DMS153 treated with DMSO at 0.1 percent for 48 hours (cell line): ENCODE results near the gene SLC46A3.
"Not testable (repeated sequence)": the region's sequence is repeated elsewhere in the genome, so short reads cannot be mapped to it uniquely, and the experiment has no call there.

ENCODE experiments used
- DNase-seq: peaks from one replicate; lab custom pipeline; 2025; ENCODE audit not compliant: unreplicated experiment; lab: John Stamatoyannopoulos, UW

The SLC46A3 gene

GRCh38 chr13:28683169-28683568, 35.6 kb downstream of the SLC46A3 start:
- DNase-seq: not testable (repeated sequence)

GRCh38 chr13:28680541-28680940, 38.2 kb downstream of the SLC46A3 start:
- DNase-seq: no peak

DNA sequence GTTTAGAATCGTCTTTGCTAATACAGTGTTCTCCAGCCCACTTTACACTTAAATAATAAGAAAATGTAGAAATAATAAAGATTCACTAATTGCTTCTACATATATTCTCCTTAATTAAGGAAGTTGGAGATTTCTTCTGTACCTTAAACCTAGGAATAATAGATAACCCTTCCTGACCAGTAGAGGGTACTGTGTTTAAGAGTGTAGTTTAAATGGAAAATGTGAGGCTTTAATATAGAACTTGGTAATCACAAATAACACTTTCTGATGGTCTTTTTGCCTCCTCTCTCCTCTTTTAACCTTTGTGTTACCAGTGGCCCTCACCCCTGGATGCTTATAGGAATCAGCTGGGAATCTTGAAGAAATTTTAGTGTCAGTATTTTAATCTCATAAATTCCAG, 39.1 kb downstream of the SLC46A3 start:
- no peak for DNase-seq

DNA sequence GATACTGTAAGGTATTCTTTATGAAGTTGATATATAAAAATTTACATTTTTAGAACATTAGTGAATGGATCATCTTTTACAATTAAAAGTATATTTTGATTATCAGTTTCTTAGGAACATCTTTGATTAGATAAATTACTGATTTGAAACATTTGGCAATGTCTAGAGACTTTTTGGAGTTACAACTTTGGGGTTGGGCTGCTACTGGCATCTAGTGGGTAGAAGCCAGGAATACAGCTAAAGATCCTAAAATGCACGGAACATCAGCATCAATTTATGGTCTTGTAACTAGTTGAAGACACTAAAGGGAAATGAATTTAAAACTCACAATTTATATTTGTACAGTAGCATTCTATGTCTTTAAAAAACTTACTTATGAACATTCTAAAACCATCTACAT, 40.0 kb downstream of the SLC46A3 start:
- no peak for DNase-seq

- DNase-seq: no peak
Measured at GRCh38 chr13:28671126-28671792, 47.5 kb downstream of the SLC46A3 start.

GRCh38 chr13:28666897-28667488, 51.8 kb downstream of the SLC46A3 start:
- DNase-seq: no peak

GRCh38 chr13:28659621-28659970, 59.2 kb downstream of the SLC46A3 start:
- DNase-seq: no peak

GRCh38 chr13:28658796-28659620, 59.8 kb downstream of the SLC46A3 start, which contains the start of gene POMP:
Gene POMP (plus strand): TSS chr13:28659130. CDS start chr13:28659185, 55 bp downstream.
- DNase-seq: peak; percentile 69

- DNase-seq: no peak
Measured at GRCh38 chr13:28658539-28658795, 60.3 kb downstream of the SLC46A3 start.

DNA sequence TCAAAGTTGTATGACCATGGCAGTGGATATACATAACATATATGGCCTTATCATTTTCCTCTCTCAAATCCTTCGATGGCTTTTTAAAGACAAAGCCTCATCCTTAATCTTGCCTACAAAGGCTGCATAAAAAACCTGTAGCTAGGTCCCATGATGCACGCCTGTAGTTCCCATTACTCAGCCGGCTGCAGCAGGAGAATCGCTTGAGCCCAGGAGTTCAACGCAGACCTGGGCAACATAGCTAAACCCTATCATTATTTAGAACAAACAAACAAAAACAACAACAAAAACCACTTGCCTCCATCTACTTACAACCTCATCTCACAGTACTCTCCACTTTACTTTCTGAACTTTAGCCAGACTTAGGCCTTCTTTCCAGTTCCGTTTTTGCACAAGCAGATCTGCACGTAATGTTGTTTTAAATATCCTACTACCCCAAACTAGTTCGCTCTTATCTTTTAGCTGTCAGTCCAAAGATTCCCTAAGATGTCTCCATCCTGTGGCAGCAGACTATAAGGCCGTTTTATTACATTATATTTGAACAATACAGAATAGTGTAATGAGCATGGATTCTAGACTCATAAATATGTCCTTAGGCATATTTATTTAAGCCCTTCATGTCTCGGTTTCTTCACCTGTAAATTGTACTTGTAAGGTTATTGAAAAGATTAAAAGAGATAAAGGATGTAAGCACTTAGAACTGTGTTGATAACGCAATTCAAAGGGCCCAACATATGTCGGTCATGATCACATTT, 60.8 kb downstream of the SLC46A3 start:
- DNase-seq: no peak

DNA sequence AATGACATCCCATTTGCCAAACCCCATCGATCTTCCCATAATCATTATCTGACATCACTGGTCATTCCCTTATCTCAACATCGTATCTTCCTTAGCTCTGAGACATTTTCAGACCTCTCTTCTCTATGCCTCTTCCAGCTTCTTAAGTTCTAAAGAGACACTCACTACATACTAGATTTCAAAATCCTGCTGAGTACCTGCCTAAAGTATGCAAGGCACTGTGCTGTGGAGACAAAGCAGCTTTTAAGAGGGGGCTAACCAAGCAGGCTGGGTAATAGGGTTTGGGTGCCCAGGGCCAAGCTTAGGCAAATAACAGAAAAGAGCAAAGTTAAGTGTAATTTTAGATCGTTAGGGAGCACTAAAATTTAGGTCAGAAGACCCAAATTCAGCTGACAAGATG, 63.2 kb downstream of the SLC46A3 start:
- DNase-seq: no peak

DNA sequence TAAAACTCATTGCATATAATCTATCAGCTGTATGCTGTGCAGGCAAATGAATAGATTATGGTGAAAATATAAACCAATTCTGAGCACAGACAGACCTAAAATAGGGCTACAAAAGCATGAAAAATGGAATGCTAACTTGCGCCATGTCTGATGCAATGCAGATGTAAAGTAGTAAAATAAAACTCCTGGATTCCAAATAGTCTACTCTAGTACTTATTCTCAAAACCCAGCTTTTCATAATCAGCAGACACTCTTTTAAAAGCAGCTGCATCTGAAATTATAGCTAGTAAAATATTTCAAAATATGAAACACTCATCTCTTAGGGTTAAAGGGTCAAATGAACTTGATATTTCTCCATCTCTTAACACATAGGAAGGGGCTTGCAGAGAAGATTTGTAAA, 64.5 kb downstream of the SLC46A3 start:
- DNase-seq: no peak

- no peak for DNase-seq
Measured at GRCh38 chr13:28653111-28653510, 65.7 kb downstream of the SLC46A3 start.

DNA sequence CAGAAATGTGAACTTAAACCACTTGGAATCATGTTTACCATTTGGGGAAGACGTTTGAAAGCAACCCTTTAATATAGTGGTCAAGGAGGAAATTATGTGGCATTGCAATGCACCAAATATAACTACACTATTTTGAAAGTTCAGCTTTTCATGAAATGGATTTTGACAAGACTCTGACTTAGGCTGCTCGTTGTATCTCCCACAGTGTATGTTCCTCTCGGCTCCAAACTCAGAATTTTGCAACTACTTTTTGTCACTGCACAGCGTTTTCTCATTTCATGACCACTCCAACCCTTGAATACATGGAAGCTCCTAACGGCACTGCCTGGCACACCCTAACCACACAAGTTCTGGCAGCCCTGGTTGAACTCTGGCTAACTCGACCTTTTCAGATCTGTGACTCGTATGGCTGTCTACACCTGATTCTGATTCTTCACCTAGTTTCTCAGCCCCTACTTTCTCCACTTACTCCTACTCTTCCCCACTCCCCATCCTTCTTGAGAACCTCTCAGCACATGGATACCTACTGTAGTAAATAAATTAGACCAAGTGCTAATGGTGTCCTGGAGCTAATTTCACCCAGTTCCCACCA, 66.9 kb downstream of the SLC46A3 start:
- no peak for DNase-seq

GRCh38 chr13:28650284-28650683, 68.5 kb downstream of the SLC46A3 start:
- no peak for DNase-seq
